ENCODE data around the gene ATP8B1. TPM values are rescaled to one million over a fixed set of nuclear protein-coding genes. Genes with fewer than 3 reads are reported as not detected.
A peak's percentile ranks its signal among the peaks of the same experiment; 100 is the strongest.

The ATP8B1 gene
- total RNA-seq, 2 donors from 2014 or later: 33.5 to 103 TPM

DNA sequence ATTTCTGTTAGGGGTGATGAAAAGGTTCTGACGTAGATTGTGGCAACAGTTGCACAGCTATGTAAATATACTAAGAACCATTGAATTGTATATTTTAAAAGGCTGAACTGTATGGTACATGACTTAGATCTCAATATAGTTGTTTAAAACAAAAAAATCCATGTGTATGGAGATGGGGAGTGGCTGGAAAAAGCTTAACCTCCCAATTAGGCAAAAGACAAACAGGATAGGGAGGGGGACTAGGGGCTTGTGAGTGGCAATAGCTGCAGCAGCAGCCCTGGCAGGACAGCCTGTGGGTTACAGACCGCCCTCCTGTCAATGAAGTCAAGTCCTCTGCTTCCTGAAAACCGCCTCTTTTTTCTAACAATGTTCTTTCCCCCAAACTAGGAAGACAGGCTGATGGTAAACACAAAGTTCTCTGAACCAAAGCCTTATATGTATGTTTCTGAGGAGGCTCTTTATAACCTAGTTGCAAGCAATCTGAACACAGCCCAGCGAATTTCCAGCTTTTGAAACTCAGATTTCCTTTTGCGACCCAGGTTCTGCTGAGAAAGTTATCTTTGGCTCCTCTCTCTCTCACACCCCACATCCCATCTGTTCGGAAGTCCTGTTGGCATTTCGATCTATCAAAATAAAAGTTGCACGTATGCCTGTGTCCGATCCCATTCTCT is 10.3 kb downstream of the ATP8B1 start:
- no peak for DNase-seq (ENCODE audit: low spot score)
- 19% methylated on average over 9 of the region's 9 CpGs for WGBS
- H3K27ac ChIP-seq: peak overlapping the region; percentile 63 to 65
- no peak overlapping the region for H3K4me3 ChIP-seq
- H3K4me1 ChIP-seq (replicated peaks): peaks cover 10% of the 10 kb centered on the region
- H3K36me3 ChIP-seq: no peaks in the 10 kb centered on the region
- intact Hi-C loops (cut with DNase I): no loop called here
- H3K9me3 ChIP-seq: no peaks in the 10 kb centered on the region
- no peaks in the 10 kb centered on the region for H3K27me3 ChIP-seq (replicated peaks; ENCODE audit: insufficient read depth)
- TF ChIP-seq POLR2A (IDR thresholded peaks at IDR 0.05) (no peak), POLR2AphosphoS5 (IDR thresholded peaks at IDR 0.05) (peak; percentile 33)
- TF ChIP-seq, protein P1, sequence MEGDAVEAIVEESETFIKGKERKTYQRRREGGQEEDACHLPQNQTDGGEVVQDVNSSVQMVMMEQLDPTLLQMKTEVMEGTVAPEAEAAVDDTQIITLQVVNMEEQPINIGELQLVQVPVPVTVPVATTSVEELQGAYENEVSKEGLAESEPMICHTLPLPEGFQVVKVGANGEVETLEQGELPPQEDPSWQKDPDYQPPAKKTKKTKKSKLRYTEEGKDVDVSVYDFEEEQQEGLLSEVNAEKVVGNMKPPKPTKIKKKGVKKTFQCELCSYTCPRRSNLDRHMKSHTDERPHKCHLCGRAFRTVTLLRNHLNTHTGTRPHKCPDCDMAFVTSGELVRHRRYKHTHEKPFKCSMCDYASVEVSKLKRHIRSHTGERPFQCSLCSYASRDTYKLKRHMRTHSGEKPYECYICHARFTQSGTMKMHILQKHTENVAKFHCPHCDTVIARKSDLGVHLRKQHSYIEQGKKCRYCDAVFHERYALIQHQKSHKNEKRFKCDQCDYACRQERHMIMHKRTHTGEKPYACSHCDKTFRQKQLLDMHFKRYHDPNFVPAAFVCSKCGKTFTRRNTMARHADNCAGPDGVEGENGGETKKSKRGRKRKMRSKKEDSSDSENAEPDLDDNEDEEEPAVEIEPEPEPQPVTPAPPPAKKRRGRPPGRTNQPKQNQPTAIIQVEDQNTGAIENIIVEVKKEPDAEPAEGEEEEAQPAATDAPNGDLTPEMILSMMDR (IDR thresholded peaks at IDR 0.05): no peak

GRCh38 chr18:57791911-57792310 is 11.2 kb downstream of the ATP8B1 start:
- 67% methylated on average over 2 of the region's 2 CpGs for WGBS
- no peak overlapping the region for H3K4me3 ChIP-seq
- intact Hi-C loops (cut with DNase I): no loop called here
- no peaks in the 10 kb centered on the region for H3K9me3 ChIP-seq
- no peaks in the 10 kb centered on the region for H3K27me3 ChIP-seq (replicated peaks; ENCODE audit: insufficient read depth)
- peaks cover 10% of the 10 kb centered on the region for H3K4me1 ChIP-seq (replicated peaks)
- H3K27ac ChIP-seq: peak overlapping the region; percentile 63 to 65
- DNase-seq (ENCODE audit: low spot score): no peak
- H3K36me3 ChIP-seq: no peaks in the 10 kb centered on the region
- TF ChIP-seq POLR2A (IDR thresholded peaks at IDR 0.05) (no peak), POLR2AphosphoS5 (IDR thresholded peaks at IDR 0.05) (no peak)
- TF ChIP-seq, protein P1 (IDR thresholded peaks at IDR 0.05): no peak

DNA sequence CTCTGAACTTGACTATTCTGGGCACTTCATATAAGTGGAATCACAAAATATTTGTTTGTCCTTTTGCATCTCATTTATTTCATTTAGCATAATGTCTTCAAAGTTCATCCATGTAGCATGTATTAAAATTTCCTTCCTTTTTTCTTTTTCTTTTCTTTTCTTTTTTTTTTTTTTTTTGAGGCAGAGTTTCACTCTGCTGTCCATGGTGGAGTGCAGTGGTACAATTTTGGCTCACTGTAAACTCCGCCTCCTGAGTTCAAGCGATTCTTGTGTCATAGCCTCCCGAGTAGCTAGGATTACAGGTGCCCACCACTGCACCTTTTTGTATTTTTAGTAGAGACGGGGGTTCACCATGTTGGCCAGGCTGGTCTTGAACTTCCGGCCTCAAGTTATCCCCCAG is 11.9 kb downstream of the ATP8B1 start:
- no peaks in the 10 kb centered on the region for H3K27me3 ChIP-seq (replicated peaks; ENCODE audit: insufficient read depth)
- intact Hi-C loops (cut with DNase I): no loop called here
- H3K27ac ChIP-seq: peak overlapping the region in 1 of 2 donors; percentile 66
- TF ChIP-seq POLR2A (IDR thresholded peaks at IDR 0.05): no peak
- TF ChIP-seq, protein P1 (IDR thresholded peaks at IDR 0.05): no peak
- no peak for TF ChIP-seq POLR2AphosphoS5 (IDR thresholded peaks at IDR 0.05)
- WGBS: 94% methylated on average over 5 of the region's 5 CpGs
- H3K9me3 ChIP-seq: no peaks in the 10 kb centered on the region
- no peaks in the 10 kb centered on the region for H3K36me3 ChIP-seq
- H3K4me1 ChIP-seq (replicated peaks): peaks cover 10% of the 10 kb centered on the region
- DNase-seq (ENCODE audit: low spot score): no peak
- H3K4me3 ChIP-seq: no peak overlapping the region

- WGBS: over 99% methylated on average over 4 of the region's 4 CpGs
- H3K27me3 ChIP-seq (replicated peaks; ENCODE audit: insufficient read depth): no peaks in the 10 kb centered on the region
- intact Hi-C loops (cut with DNase I): no loop called here
- peaks cover 10% of the 10 kb centered on the region for H3K4me1 ChIP-seq (replicated peaks)
- H3K4me3 ChIP-seq: no peak overlapping the region
- TF ChIP-seq, protein P1 (IDR thresholded peaks at IDR 0.05): no peak
- TF ChIP-seq POLR2AphosphoS5 (IDR thresholded peaks at IDR 0.05) (no peak), POLR2A (IDR thresholded peaks at IDR 0.05) (no peak)
- H3K36me3 ChIP-seq: no peaks in the 10 kb centered on the region
- peak overlapping the region in 1 of 2 donors; percentile 66 for H3K27ac ChIP-seq
- H3K9me3 ChIP-seq: no peaks in the 10 kb centered on the region
- no peak for DNase-seq (ENCODE audit: low spot score)
Measured at GRCh38 chr18:57790316-57790715, 12.8 kb downstream of the ATP8B1 start.

DNA sequence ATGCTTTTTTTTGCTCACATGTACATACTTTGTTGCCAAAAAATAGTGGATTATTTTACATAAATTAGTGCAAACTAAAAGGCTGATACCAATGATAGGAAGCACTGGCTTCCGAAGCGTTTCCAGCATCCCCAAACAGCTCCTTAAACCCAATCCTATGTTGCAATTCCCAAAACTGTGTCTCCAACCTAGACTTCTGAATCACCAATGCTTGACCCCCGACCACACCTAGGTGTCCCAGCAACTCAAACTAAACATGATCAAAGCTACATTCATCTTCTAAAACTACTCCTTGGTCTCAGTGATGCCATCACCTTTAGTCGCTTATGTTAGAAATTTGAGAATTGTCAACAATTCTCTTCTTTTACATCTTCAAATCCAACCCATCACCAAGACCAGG is 13.4 kb downstream of the ATP8B1 start:
- Histone ChIP-seq H3K36me3 (no peaks in the 10 kb centered on the region), H3K27ac (peak overlapping the region; percentile 66 to 78), H3K9me3 (no peaks in the 10 kb centered on the region), H3K4me1 (replicated peaks) (peaks cover 10% of the 10 kb centered on the region), H3K27me3 (replicated peaks; ENCODE audit: insufficient read depth) (no peaks in the 10 kb centered on the region), H3K4me3 (no peak overlapping the region)
- TF ChIP-seq, protein P1 (IDR thresholded peaks at IDR 0.05): no peak
- TF ChIP-seq POLR2A (IDR thresholded peaks at IDR 0.05) (no peak), POLR2AphosphoS5 (IDR thresholded peaks at IDR 0.05) (no peak)
- intact Hi-C loops (cut with DNase I): no loop called here
- DNase-seq (ENCODE audit: low spot score): no peak
- 93% methylated on average over 4 of the region's 4 CpGs for WGBS

Measured in prostate gland (tissue), 2 donors.